GM21367 (cell line): Measurements from ENCODE around the gene CC2D1B.

ENCODE experiments used
- ATAC-seq: cut with Tn5 transposase; IDR thresholded peaks from one replicate; pipeline ENCODE4 v1.9.1; 2021; ENCODE audit not compliant: unreplicated experiment

Gene CC2D1B

GRCh38 chr1:52306227-52307006, 59.6 kb downstream of the CC2D1B start:
- ATAC-seq, result no peak

DNA sequence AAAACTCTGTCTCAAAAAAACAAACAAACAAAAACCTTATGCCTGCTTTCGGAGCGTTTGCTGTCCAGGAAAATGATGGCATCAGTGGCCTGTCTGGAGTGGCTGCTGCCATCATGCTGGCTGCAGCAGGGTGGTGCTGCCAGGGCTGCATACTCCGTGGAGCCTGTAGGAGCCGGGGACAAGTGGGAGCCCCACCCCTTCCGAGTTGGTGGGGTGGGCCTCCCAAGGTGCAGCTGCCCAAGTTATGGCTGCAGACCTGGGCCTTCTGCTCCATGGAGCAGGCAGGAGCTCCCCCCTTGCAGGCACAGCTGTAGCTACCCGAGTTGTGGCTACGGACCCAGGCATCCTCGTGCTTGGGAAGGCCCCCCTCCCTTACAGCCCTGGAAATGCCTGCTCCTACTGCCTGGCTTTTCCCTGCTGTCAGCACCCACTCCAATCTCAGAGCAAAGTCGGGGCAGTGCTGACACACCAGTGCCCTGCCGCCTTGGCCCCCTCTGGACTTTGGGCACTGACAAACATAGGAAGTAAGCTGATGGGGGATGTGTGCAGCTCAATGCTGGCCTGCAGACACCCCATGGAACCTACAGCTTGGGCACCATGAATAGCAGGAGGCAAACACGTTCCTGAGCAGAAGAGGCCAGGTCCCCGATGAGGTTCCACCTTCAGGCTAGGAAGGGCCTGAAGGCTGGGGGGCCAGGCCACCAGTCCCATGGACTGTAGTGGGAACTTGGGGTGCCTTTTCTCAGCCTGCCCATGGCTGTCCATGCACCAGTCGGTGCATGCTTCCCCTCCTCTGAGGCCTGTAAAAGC, 60.4 kb downstream of the CC2D1B start:
- ATAC-seq, result no peak
